Measurements from ENCODE around the gene TAF15.

DNA sequence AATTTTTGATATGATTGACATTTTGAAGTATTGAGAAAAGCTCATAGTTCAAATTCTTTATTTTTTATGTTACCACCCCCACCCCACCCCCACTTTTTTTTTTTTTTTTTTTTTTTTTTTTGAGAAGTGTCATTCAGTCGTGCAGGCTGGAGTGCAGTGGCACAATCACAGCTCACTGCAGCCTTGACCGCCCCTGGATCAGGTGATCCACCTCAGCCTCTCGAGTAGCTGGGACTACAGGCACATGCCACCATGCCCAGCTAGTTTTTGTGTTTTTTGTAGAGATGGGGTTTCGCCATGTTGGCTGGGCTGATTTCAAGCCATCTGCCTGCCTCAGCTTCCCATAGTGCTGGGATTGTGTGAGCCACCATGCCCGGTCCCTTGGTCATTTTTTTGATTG lies 7.4 kb downstream of the TAF15 start:
- no peak for TF ChIP-seq EZH2 (IDR thresholded peaks at IDR 0.05)
- TF ChIP-seq POLR2AphosphoS5 (IDR thresholded peaks at IDR 0.05; ENCODE audit: borderline replicate concordance, low read depth, low read length): no peak
- no peak for TF ChIP-seq FOXP2 (optimal IDR thresholded peaks at IDR 0.05; ENCODE audit: control extremely low read depth, extremely low read length, insufficient read depth)
